ENCODE results near the gene FAM9A. TPM values are rescaled to one million over a fixed set of nuclear protein-coding genes. Genes with fewer than 3 reads are reported as not detected.

Gene FAM9A
- total and polyA plus RNA-seq, 2 of the 4 experiments (the other 2 are of a cell fraction), result not detected

- H2BK15ac ChIP-seq (ENCODE audit: low read depth, low read length), result no peak overlapping the region
- no peaks in the 10 kb centered on the region for H3K27me3 ChIP-seq (ENCODE audit: control insufficient read depth, insufficient read depth, low read length)
- H2BK120ac ChIP-seq (ENCODE audit: low read depth, low read length), result no peak overlapping the region
- peak overlapping the region; percentile 71 for H2AFZ ChIP-seq (replicated peaks; ENCODE audit: low read length, poor library complexity)
- no peaks in the 10 kb centered on the region for H3K4me1 ChIP-seq (ENCODE audit: control insufficient read depth, insufficient read depth, low read length)
- no peaks in the 10 kb centered on the region for H4K20me1 ChIP-seq (ENCODE audit: insufficient read depth, low read length)
- no peak overlapping the region for H4K91ac ChIP-seq (ENCODE audit: insufficient read depth, low read depth, low read length)
- no peak overlapping the region for H3K4ac ChIP-seq (ENCODE audit: low read depth, low read length)
- peak overlapping the region; percentile 7; the same call in 1 of the 2 replicates for H3K4me2 ChIP-seq (ENCODE audit: low read depth, low read length)
- no peak overlapping the region for H3K56ac ChIP-seq (ENCODE audit: extremely low read depth, insufficient read depth, low read length)
- BruUV-seq (replicated peaks), result no TSS peak
- ATAC-seq (ENCODE audit: low read depth), result peak; percentile 86
- H3K4me3 ChIP-seq (ENCODE audit: insufficient read depth, low read depth, low read length), result no peak overlapping the region
- in situ Hi-C loops (cut with MboI; ENCODE audit: low sequenced_read_pairs) (no loop called here), dilution Hi-C loops (cut with HindIII; ENCODE audit: low sequenced_read_pairs, unreplicated experiment) (no loop called here), intact Hi-C loops (cut with micrococcal nuclease) (no loop called here)
- H4K5ac ChIP-seq (ENCODE audit: low read depth, low read length), result no peak overlapping the region
- no peaks in the 10 kb centered on the region for H3K79me1 ChIP-seq (ENCODE audit: low read depth in 1 of 2, low read length in 2 of 2)
- H2AK9ac ChIP-seq (replicated peaks; ENCODE audit: low read depth, low read length, poor library complexity), result no peak overlapping the region
- H2AK5ac ChIP-seq (ENCODE audit: low read depth, low read length), result no peak overlapping the region
- ChIA-PET CTCF (no interaction called here), POLR2A (ENCODE audit: unreplicated experiment) (no interaction called here)
- H3K27ac ChIP-seq (ENCODE audit: insufficient read depth, low read length), result no peak overlapping the region
- TF ChIP-seq CTCF (conservative IDR thresholded peaks at IDR 0.05; ENCODE audit: low read depth, low read length) (peak; percentile 36), ELK1 (IDR thresholded peaks at IDR 0.05; ENCODE audit: borderline replicate concordance, low read depth, low read length) (no peak), RAD21 (IDR thresholded peaks at IDR 0.05; ENCODE audit: low read length) (peak; percentile 36; the same call in 1 of the 2 replicates)
- DNase-seq, result peak; percentile 4
- no peak overlapping the region for H3K14ac ChIP-seq (replicated peaks; ENCODE audit: low read depth, low read length)
- no peak overlapping the region for H2BK5ac ChIP-seq (ENCODE audit: low read depth, low read length, poor library complexity, severe bottlenecking)
- no peak overlapping the region for H3K18ac ChIP-seq (ENCODE audit: low read depth, low read length)
- no peak overlapping the region for H3K23ac ChIP-seq (ENCODE audit: low read depth, low read length)
- no peak overlapping the region for H2BK20ac ChIP-seq (ENCODE audit: low read depth, low read length)
- no peaks in the 10 kb centered on the region for H3K36me3 ChIP-seq (ENCODE audit: control insufficient read depth, insufficient read depth, low read length)
- 34% methylated on average over 18 of the region's 32 CpGs; no CpG with 5 or more reads in 1 of the 2 experiments for WGBS, 2 experiments (ENCODE audit: extremely low coverage in 2 of 2, insufficient read length in 1 of 2)
- no peaks in the 10 kb centered on the region for H3K9me3 ChIP-seq (ENCODE audit: control insufficient read depth, insufficient read depth, low read length)
- no peaks in the 10 kb centered on the region for H3K9me1 ChIP-seq (ENCODE audit: insufficient read depth, low read length)
- H4K8ac ChIP-seq (ENCODE audit: low read depth in 2 of 2, low read length in 2 of 2), result peak overlapping the region in 1 of 2 experiments; percentile 60; a peak in 1 of 4 replicates
- no peak overlapping the region for H3K9ac ChIP-seq (ENCODE audit: low read depth, low read length)
Observed at GRCh38 chrX:8783097-8783713, 18.0 kb downstream of the FAM9A start.
